Endodermal cell (in vitro differentiated cells): ENCODE results near the gene ARRDC1. TPM values are rescaled to one million over a fixed set of nuclear protein-coding genes. Genes with fewer than 3 reads are reported as not detected.

Experiments used
- DNase-seq: peaks from one replicate; pipeline ENCODE4 v3.0.0-alpha.2; 2017
- H3K27ac ChIP-seq: 2 replicates; pipeline ENCODE4 v1.5.1; 2013; ENCODE audit warnings: mild to moderate bottlenecking, low read depth, low read length, moderate library complexity
- H3K27me3 ChIP-seq: 2 replicates; pipeline ENCODE4 v1.6.1; 2013; ENCODE audit warnings: mild to moderate bottlenecking, low read length, moderate library complexity; ENCODE audit not compliant: insufficient read depth, control insufficient read depth, poor library complexity, severe bottlenecking
- H3K36me3 ChIP-seq: 2 replicates; pipeline ENCODE4 v1.7.0; 2013; ENCODE audit warnings: mild to moderate bottlenecking, low read length, moderate library complexity; ENCODE audit not compliant: control insufficient read depth, insufficient read depth
- H3K4me1 ChIP-seq: one replicate; pipeline ENCODE4 v1.7.0; 2013; ENCODE audit warnings: low read length; ENCODE audit not compliant: control insufficient read depth, insufficient read depth
- H3K4me3 ChIP-seq: 2 replicates; pipeline ENCODE4 v1.5.1; 2013; ENCODE audit warnings: mild to moderate bottlenecking, low read length, moderate library complexity
- H3K9ac ChIP-seq: 2 replicates; pipeline ENCODE4 v1.6.1; 2013; ENCODE audit warnings: mild to moderate bottlenecking, low read length, moderate library complexity; ENCODE audit not compliant: poor library complexity, severe bottlenecking; ENCODE audit errors: extremely low read depth
- H3K9me3 ChIP-seq: 2 replicates; pipeline ENCODE4 v1.6.1; 2013; ENCODE audit warnings: mild to moderate bottlenecking, low read length, moderate library complexity; ENCODE audit not compliant: control insufficient read depth
- H3K27ac Mint-ChIP-seq: 2 replicates; pipeline ENCODE4 v1.8.0; 2020; ENCODE audit warnings: mixed read lengths
- H3K27me3 Mint-ChIP-seq: 2 replicates; pipeline ENCODE4 v1.8.0; 2021; ENCODE audit warnings: mild to moderate bottlenecking, mixed read lengths; ENCODE audit not compliant: insufficient read depth
- H3K36me3 Mint-ChIP-seq: 2 replicates; pipeline ENCODE4 v1.8.0; 2020; ENCODE audit warnings: low read depth, mixed read lengths
- H3K4me1 Mint-ChIP-seq: 2 replicates; pipeline ENCODE4 v1.8.0; 2020; ENCODE audit warnings: mixed read lengths
- H3K4me3 Mint-ChIP-seq: 2 replicates; pipeline ENCODE4 v1.8.0; 2020; ENCODE audit warnings: mild to moderate bottlenecking, moderate library complexity, mixed read lengths
- H3K9me3 Mint-ChIP-seq: 2 replicates; pipeline ENCODE4 v1.8.0; 2020; ENCODE audit warnings: mild to moderate bottlenecking, mixed read lengths
- CTCF ChIP-seq: fragments of 200-600 bp; sonication (generic); conservative IDR thresholded peaks from 2 replicates; pipeline ENCODE4 v1.5.0; 2021; ENCODE audit warnings: antibody characterized with exemption, mild to moderate bottlenecking
- WGBS, 2 experiments: methylation state at CpG; one replicate each; pipeline versions ENCODE4 v1.1.5 to v1.1.7; 2013; ENCODE audit warnings: missing lambda C conversion rate in 2 of 2, mixed read lengths in 1 of 2; ENCODE audit not compliant: insufficient coverage in 1 of 2, insufficient read length in 1 of 2; 5-methylcytosine and 5-hydroxymethylcytosine counted together
- total RNA-seq, 2 donors: library from RNA; stranded (reverse); fragmentation: NEBNext Ultra II Directional in 1 of 2; extraction: Animal tissue kit (Norgen Biotek cat#: 25700) in 1 of 2; gene quantifications; 2 replicates in 1 of 2; 3 replicates in 1 of 2; pipeline ENCODE4 v1.2.1, GENCODE V29; 2021

The ARRDC1 gene
- total RNA-seq, 2 donors from 2014 or later = 41.5 to 46.2 TPM

DNA sequence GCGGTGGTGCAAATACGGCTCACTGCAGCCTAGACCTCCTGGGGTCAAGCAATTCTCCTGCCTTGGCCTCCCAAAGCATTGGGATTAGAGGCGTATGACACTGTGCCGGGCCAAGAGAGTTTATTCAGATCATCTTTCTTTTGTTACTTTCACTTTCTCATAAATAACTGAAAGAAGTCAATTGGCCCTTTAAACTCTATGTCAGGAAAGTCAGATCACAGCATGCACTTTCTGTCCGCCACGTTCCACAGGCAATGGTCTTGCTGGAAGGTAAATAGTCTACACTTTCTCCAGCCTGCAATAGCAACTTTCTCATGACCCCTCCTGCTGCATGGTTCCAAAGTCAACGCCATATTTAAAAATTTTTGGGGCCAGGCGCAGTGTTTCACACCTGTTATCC, 6.5 kb upstream of the ARRDC1 start:
- no peak for DNase-seq
- Histone ChIP-seq H3K36me3 (no peaks in the 10 kb centered on the region), H3K27ac (no peak overlapping the region), H3K4me1 (no peaks in the 10 kb centered on the region), H3K9ac (no peak overlapping the region), H3K4me3 (no peak overlapping the region), H3K27me3 (no peaks in the 10 kb centered on the region), H3K9me3 (no peaks in the 10 kb centered on the region)
- H3K9me3 Mint-ChIP-seq = no peaks in the 10 kb centered on the region
- peaks cover 2% of the 10 kb centered on the region for H3K36me3 Mint-ChIP-seq
- no peak overlapping the region for H3K27ac Mint-ChIP-seq
- H3K4me3 Mint-ChIP-seq = no peak overlapping the region
- no peak for TF ChIP-seq CTCF
- WGBS, 2 experiments = 81 to 86% methylated on average over 6 to 8 of the region's 8 CpGs
- H3K4me1 Mint-ChIP-seq = peaks cover 12% of the 10 kb centered on the region
- H3K27me3 Mint-ChIP-seq = peaks cover 7% of the 10 kb centered on the region

- no peaks in the 10 kb centered on the region for H3K9me3 Mint-ChIP-seq
- DNase-seq = peak; percentile 76
- H3K9ac ChIP-seq = no peak overlapping the region
- 28% methylated on average over 3 of the region's 3 CpGs; no CpG with 5 or more reads in 1 of the 2 experiments for WGBS, 2 experiments
- TF ChIP-seq CTCF = peak; percentile 57
- H3K36me3 ChIP-seq = no peaks in the 10 kb centered on the region
- H3K36me3 Mint-ChIP-seq = no peaks in the 10 kb centered on the region
- H3K27me3 Mint-ChIP-seq = peaks cover 11% of the 10 kb centered on the region
- H3K4me3 Mint-ChIP-seq = no peak overlapping the region
- no peaks in the 10 kb centered on the region for H3K27me3 ChIP-seq
- H3K27ac Mint-ChIP-seq = peak overlapping the region; percentile 59
- H3K4me3 ChIP-seq = no peak overlapping the region
- H3K9me3 ChIP-seq = no peaks in the 10 kb centered on the region
- H3K4me1 Mint-ChIP-seq = peaks cover 20% of the 10 kb centered on the region
- H3K27ac ChIP-seq = no peak overlapping the region
- H3K4me1 ChIP-seq = no peaks in the 10 kb centered on the region
These were observed 2.8 kb upstream of the ARRDC1 start for GRCh38 chr9:137602661-137603060.

GRCh38 chr9:137603879-137604278, 1.6 kb upstream of the ARRDC1 start:
- H3K4me1 ChIP-seq = no peaks in the 10 kb centered on the region
- H3K27me3 ChIP-seq = no peaks in the 10 kb centered on the region
- no peak overlapping the region for H3K4me3 ChIP-seq
- Mint-ChIP-seq H3K27ac (no peak overlapping the region), H3K4me1 (peaks cover 20% of the 10 kb centered on the region), H3K4me3 (peak overlapping the region; percentile 47), H3K36me3 (no peaks in the 10 kb centered on the region), H3K9me3 (no peaks in the 10 kb centered on the region), H3K27me3 (peaks cover 7% of the 10 kb centered on the region)
- WGBS, 2 experiments = 91 to 94% methylated on average over 13 of the region's 13 CpGs
- no peak overlapping the region for H3K27ac ChIP-seq
- TF ChIP-seq CTCF = no peak
- H3K36me3 ChIP-seq = no peaks in the 10 kb centered on the region
- DNase-seq = no peak
- no peak overlapping the region for H3K9ac ChIP-seq
- H3K9me3 ChIP-seq = no peaks in the 10 kb centered on the region
